Left cardiac atrium (tissue), 4 donors: ENCODE results near the gene SERPINA12. TPM values are rescaled to one million over a fixed set of nuclear protein-coding genes. Genes with fewer than 3 reads are reported as not detected.

Experiments
- ATAC-seq, 2 donors: fragments of 200-7000 bp; cut with Tn5 transposase; one replicate each; pipeline ENCODE4 v1.9.1; 2020; ENCODE audit warnings: mild to moderate bottlenecking in 2 of 2, moderate library complexity in 2 of 2
- DNase-seq: peaks from one replicate; pipeline ENCODE4 v3.0.0-alpha.2; 2020
- intact Hi-C, 2 donors: fragments of 100-400 bp; cut with DNase I; formaldehyde crosslinking; loops; one replicate each; pipeline versions ENCODE4 v1.14.1 to v1.15.1; 2022 to 2023
- long read RNA-seq: library from polyadenylated mRNA; unstranded; transcript quantifications from one replicate; pipeline ENCODE4 v2.0.0, GENCODE V29; 2021
- total RNA-seq, 2 donors: library from RNA; stranded (reverse); fragmentation: NEBNext Ultra II Directional; extraction: Animal tissue kit (Norgen Biotek cat#: 25700); gene quantifications; one replicate each; pipeline ENCODE4 v1.2.1, GENCODE V29; 2021
- donor health status: DM: no; HTN: yes; CAD: no.
- donor health status: DM: no; HTN: yes; CAD: no; lungs with severe emphysema.
- donor health status: DM: yes; HTN: yes; CAD: no.
- donor health status: Dilated cardiomyopathy.

Gene SERPINA12, protein sequence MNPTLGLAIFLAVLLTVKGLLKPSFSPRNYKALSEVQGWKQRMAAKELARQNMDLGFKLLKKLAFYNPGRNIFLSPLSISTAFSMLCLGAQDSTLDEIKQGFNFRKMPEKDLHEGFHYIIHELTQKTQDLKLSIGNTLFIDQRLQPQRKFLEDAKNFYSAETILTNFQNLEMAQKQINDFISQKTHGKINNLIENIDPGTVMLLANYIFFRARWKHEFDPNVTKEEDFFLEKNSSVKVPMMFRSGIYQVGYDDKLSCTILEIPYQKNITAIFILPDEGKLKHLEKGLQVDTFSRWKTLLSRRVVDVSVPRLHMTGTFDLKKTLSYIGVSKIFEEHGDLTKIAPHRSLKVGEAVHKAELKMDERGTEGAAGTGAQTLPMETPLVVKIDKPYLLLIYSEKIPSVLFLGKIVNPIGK
- total RNA-seq, result not detected
- long read RNA-seq, result 0 reads

DNA sequence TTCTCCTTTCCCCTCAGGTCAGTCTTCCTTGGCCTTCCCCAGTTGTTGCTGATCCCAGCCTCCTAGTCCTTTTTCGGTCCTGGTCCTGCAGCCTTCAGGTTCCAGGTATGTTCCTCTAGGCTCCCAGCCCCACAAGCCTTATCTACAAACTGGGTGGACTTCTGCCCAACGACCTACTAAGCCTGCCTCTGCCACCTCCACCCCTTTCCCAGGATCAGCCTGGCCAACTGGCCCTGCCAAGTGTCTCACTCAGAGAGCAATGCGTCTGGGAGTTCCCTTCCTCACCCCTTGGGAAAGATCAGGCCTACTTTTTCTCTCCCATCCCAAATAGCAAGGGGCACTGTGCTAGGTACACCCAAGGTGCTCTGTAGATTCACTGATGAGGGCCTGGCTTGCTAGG, at the start of gene SERPINA12:
Gene SERPINA12 (minus strand): TSS at position 114 of the 400 bp plus-strand sequence. CDS start 11,072 bp downstream, outside the sequence.
- intact Hi-C loops, result no loop called here
- ATAC-seq (no peak), DNase-seq (no peak)

- no peak for DNase-seq
- intact Hi-C loops, result no loop called here
- ATAC-seq, result no peak
These were observed 49.6 kb upstream of the SERPINA12 start for GRCh38 chr14:94558842-94559241.

- intact Hi-C loops, result no loop called here
- DNase-seq (no peak), ATAC-seq (no peak)
These were observed 48.1 kb upstream of the SERPINA12 start for GRCh38 chr14:94557327-94557726.

DNA sequence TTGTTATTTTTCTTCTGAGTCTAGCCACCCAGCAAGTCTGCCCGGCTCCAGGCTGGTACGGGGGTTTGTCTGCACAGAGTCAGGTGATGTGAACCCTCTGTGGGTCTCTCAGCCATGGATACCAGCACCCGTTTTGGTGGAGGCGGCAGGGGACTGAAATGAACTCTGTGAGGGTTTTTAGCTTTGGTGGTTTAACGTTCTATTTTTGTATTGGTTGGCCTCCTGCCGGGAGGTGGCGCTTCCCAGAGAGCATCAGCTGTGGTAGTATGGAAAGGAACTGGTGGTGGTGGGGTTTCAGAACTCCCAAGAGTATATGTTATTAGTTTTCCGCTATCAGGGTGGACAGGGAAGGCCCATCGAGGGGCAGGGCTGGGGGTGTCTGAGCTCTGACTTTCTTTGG, 46.7 kb upstream of the SERPINA12 start:
- intact Hi-C loops, result no loop called here
- ATAC-seq (no peak), DNase-seq (no peak)

DNA sequence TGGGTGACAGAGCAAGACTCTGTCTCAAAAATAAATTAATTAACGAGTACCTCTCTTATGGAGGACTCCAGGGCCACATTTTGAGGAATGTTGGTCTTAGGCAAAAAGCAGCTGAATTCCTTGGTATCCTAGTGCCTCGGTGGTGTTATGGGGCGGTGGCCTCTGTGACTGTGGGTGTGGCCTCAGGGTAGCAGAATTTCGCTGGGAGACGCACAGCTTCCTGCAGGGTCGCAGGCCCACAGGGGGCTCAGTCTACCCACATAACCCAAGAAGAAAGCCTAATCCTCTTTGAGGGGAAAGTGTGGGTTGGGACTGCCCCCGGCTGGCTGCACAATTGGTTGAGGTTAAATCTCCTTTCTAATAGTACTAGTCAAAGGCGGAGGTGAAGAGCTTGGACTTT, 40.8 kb upstream of the SERPINA12 start:
- intact Hi-C loops, result no loop called here
- no peak for ATAC-seq
- no peak for DNase-seq

DNA sequence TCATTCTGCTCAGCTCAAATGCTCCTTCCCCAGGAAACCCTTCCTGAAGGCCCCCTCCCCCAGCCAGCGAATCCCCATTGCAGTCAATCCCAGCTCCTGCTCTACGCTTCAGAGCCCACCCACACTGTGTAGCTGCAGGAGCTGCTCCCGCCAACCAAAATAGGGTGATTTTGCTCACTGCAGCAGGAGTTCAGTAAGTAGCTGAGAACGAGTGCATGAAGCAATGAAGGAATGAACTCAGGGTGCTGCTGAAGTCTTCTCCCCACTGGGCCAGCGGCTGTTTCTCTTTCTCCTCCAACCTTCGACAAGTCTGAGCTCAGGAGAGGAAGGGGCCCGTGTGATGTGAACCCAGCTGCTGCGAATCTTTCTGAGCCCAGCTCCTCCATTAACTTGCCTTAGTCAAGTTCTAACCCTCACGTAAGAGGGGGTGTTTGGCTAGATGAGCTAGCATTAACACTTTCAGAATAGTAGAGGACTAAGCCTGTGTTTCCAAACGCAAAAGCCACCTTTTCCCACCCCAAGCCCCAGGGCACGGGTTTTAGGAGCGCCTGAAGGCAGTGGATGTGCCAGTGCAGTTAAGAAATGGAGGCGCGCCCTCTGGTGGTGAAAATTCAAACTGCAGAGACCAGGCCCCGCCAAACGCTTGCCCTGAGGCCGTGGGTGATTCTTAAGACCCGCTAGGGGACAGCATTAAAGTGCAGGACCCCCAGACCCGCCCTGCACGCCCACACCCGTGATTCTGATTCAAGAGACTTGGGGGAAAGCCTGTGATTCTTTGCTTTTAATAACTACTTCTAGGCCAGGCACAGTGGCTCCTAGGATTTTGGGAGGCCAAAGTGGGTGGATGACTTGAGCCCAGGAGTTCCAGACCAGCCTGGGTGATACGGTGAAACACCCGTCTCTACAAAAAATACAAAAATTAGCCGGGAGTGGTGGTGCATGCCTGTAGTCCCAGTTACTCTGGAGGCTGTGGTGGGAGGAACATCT, 40.0 kb upstream of the SERPINA12 start:
- peak; percentile 78 to 84 for ATAC-seq
- peak; percentile 54 for DNase-seq
- intact Hi-C loops, result loop anchor here (5.0 to 10.0 kb wide), 2 partner anchors 124 to 127 kb away; no protein-coding TSS in a partner anchor

- ATAC-seq, result peak; percentile 12 to 42
- DNase-seq, result no peak
- intact Hi-C loops, result loop anchor here (5.0 to 10.0 kb wide), 2 partner anchors 124 to 126 kb away; no protein-coding TSS in a partner anchor
These were observed 39.1 kb upstream of the SERPINA12 start for GRCh38 chr14:94548131-94548998.

DNA sequence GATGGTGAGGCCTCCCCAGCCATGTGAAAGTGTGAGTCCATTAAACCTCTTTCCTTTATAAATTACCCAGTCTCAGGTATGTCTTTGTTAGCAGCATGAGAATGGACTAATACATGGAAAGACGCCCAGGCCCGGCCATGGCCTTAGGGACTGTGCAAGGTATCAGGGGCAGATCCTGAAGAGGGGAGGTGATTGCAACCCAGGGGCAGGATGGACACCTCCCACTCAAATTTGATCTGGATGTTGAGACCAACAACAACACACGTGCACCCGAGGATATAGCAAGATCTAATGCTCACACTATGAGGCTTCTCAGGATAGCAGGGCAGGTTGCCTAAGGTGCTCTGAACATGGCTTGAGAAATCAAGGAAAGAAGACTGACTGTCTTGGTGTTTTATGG, 38.5 kb upstream of the SERPINA12 start:
- intact Hi-C loops, result loop anchor here (5.0 to 10.0 kb wide), 2 partner anchors 123 to 125 kb away; no protein-coding TSS in a partner anchor
- ATAC-seq (no peak), DNase-seq (no peak)

- ATAC-seq, result no peak
These were observed 37.9 kb upstream of the SERPINA12 start for GRCh38 chr14:94547151-94547680.

DNA sequence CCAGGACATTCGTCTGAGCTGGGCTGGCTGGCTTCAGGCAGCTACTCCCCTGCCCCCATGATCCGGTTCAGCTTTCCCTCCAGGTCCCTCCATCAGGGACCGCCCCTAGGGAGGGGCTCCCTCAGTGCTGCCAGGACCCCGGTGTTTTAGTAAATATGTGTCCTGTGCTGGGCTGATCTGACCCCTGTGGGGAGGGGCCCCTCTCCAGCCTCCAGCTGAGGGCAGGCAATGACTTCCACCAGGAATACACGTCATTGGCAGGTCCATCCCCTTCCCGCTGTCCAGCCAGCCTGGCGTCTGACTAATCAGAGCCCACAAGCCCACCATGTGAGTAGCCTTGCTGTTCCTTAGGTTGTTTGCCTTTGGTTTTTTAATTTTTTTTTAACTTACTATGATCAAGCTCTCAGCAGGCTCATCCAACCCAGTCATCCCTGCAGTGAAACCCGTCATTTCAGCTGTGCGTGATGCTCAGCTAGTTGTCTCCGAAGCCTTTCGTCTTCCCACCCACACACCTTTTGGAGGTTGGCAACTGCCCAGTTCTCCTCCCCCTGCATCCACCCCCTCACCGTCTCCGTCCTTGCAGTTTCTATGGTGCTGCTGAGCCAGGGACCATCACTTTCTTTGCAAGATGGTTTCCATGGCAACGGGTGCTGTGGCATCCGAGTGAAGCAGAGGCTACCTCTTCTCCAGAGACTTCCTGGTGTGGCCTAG, 36.0 kb upstream of the SERPINA12 start:
- no peak for ATAC-seq
- no peak for DNase-seq
- intact Hi-C loops, result loop anchor here (5.0 to 10.0 kb wide), 2 partner anchors 120 to 123 kb away; no protein-coding TSS in a partner anchor

More at GRCh38 chr14:94547151-94547680, 37.9 kb upstream of the SERPINA12 start:
- no peak for DNase-seq
- intact Hi-C loops, result loop anchor here (5.0 to 10.0 kb wide), 2 partner anchors 122 to 125 kb away; no protein-coding TSS in a partner anchor

GRCh38 chr14:94544726-94545125, 35.5 kb upstream of the SERPINA12 start:
- no peak for DNase-seq
- intact Hi-C loops, result loop anchor here (5.0 to 10.0 kb wide), 2 partner anchors 120 to 122 kb away; no protein-coding TSS in a partner anchor
- no peak for ATAC-seq

DNA sequence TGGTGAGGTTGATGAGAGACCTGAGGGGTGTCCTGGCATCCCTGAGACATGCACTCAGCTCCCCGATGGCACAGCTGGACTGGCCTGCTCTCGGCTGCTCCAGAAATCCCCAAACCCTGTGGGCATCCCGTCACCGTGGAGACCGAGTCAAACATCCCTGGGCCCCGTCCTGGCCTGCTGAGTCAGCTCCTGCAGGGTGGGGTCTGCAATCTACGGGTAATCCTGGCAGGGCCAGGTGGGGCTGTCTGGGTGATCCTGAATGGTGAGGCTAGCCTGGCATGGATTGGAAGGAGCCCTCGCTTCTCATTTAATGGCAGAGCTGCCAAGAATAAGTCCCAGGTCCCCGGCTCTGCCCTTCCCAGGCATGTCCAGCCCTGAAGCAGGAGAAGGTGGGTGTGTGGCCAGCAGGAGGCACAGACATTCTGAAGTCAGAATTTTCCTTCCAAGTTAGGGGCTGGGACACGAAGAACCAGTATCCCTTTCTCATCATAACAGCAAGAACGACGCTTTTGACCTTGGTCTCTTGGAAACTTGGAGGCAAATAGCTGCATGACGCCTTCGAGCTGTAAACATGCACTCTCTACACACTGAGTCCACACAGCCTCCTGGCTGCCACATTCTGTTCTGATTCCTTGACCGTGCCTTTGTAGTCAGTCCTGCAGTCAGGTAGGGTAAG, 34.3 kb upstream of the SERPINA12 start:
- intact Hi-C loops, result loop anchor here in 1 of 2 donors (10.0 kb wide), 1 partner anchor 119 kb away; no protein-coding TSS in a partner anchor
- no peak for ATAC-seq
- no peak for DNase-seq

DNA sequence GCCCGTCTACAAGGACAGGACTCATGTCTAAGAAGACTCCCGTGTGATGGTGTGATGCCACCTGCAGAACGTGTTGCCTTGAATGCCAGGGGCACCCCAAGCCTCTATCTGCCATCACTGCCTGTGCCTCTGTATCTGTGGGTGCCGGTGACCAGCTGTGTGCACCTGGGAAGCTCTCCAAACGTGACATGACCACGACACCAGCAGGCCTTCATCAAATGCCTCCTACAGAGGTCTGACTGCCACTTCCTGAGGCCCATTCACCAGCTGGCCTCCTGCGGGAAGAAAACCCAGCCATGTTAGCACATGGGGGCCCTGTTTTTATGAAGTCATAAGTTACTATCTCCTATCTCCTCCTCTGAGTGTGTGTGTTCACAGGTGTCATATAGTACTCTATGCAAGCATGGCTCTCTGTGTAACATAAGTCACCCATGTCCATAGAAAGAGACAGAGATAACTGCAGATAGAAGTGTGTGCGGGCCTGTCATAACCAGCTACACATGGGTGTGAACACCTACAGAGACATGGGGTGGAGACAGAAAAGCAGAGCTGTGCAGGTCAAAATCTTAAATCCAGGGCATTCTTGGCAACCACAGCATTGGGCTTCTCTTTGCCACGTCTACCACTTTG, 33.7 kb upstream of the SERPINA12 start:
- intact Hi-C loops, result loop anchor here in 1 of 2 donors (10.0 kb wide), 1 partner anchor 118 kb away; no protein-coding TSS in a partner anchor
- no peak for ATAC-seq
- DNase-seq, result no peak

- intact Hi-C loops, result loop anchor here in 1 of 2 donors (10.0 kb wide), 1 partner anchor 117 kb away; no protein-coding TSS in a partner anchor
- no peak for DNase-seq
- no peak for ATAC-seq
These were observed 33.0 kb upstream of the SERPINA12 start for GRCh38 chr14:94542111-94542810.

GRCh38 chr14:94541234-94541975, 32.1 kb upstream of the SERPINA12 start:
- no peak for DNase-seq
- intact Hi-C loops, result loop anchor here in 1 of 2 donors (10.0 kb wide), 1 partner anchor 117 kb away; no protein-coding TSS in a partner anchor
- ATAC-seq, result no peak
